SU-DHL-6 (cell line): ENCODE measurements around the gene ATP7B.

Source experiments
- H2AFZ ChIP-seq: fragments of 200-600 bp; sonication (generic); 2 replicates; pipeline ENCODE4 v1.6.1; 2014; ENCODE audit warnings: low read depth, mild to moderate bottlenecking, moderate library complexity, mixed read lengths, antibody characterized with exemption, low read length; ENCODE audit not compliant: severe bottlenecking
- H3F3A ChIP-seq: fragments of 200-600 bp; shearing (Covaris generic); 2 replicates; pipeline ENCODE4 v1.6.0; 2016; ENCODE audit warnings: antibody characterized with exemption, mild to moderate bottlenecking; ENCODE audit not compliant: insufficient read depth
- H3K27ac ChIP-seq: fragments of 200-600 bp; sonication (generic); 2 replicates; pipeline ENCODE4 v1.5.1; 2016; ENCODE audit warnings: low read depth, mild to moderate bottlenecking, low read length, moderate library complexity, mixed read lengths
- H3K27me3 ChIP-seq: fragments of 200-600 bp; sonication (generic), shearing (Covaris generic); 2 replicates; pipeline ENCODE4 v1.6.0; 2014; ENCODE audit warnings: mild to moderate bottlenecking, low read length
- H3K36me3 ChIP-seq: fragments of 200-600 bp; sonication (generic); 2 replicates; pipeline ENCODE4 v1.6.1; 2014; ENCODE audit warnings: mild to moderate bottlenecking, low read length, mixed read lengths
- H3K4me2 ChIP-seq: fragments of 300-600, 200-600 bp; shearing (Covaris generic), sonication (generic); 2 replicates; pipeline ENCODE4 v1.6.0; 2014; ENCODE audit warnings: low read length, low read depth, mild to moderate bottlenecking; ENCODE audit not compliant: poor library complexity, severe bottlenecking
- H3K4me3 ChIP-seq: fragments of 200-600 bp; sonication (generic); 2 replicates; pipeline ENCODE4 v1.5.1; 2014; ENCODE audit warnings: antibody characterized with exemption, low read length, mild to moderate bottlenecking, mixed read lengths; ENCODE audit not compliant: insufficient read depth, poor library complexity, severe bottlenecking
- H3K79me2 ChIP-seq: fragments of 200-600 bp; sonication (generic); 2 replicates; pipeline ENCODE4 v1.6.1; 2014; ENCODE audit warnings: mild to moderate bottlenecking, low read length, moderate library complexity; ENCODE audit not compliant: insufficient read depth
- H3K9ac ChIP-seq: fragments of 200-600 bp; sonication (generic); 2 replicates; pipeline ENCODE4 v1.7.0; 2014; ENCODE audit warnings: mild to moderate bottlenecking, low read length
- H3K9me2 ChIP-seq: fragments of 200-600 bp; sonication (generic); replicated peaks from 2 replicates; pipeline ENCODE4 v1.6.1; 2014; ENCODE audit warnings: low read length; ENCODE audit not compliant: insufficient read depth
- H3K9me3 ChIP-seq: fragments of 200-600 bp; sonication (generic); 2 replicates; pipeline ENCODE4 v1.6.1; 2014; ENCODE audit warnings: low read length, mixed read lengths; ENCODE audit not compliant: insufficient read depth
- H4K20me1 ChIP-seq: fragments of 200-600 bp; sonication (generic); 2 replicates; pipeline ENCODE4 v1.6.1; 2014; ENCODE audit warnings: low read depth, mild to moderate bottlenecking, antibody characterized with exemption, low read length, moderate library complexity, mixed read lengths
- EZH2phosphoT487 ChIP-seq: fragments of 200-600 bp; sonication (generic), shearing (Covaris generic); conservative IDR thresholded peaks from 2 replicates; pipeline ENCODE4 v1.6.1; 2018; ENCODE audit warnings: mild to moderate bottlenecking, antibody characterized with exemption, low read length, moderate library complexity, mixed read lengths
- TF ChIP-seq, protein P1 (sequence below): fragments of 200-600 bp; sonication (generic); IDR thresholded peaks from one replicate; pipeline ENCODE4 v1.5.1; 2017; ENCODE audit warnings: antibody characterized with exemption, mild to moderate bottlenecking, low read length, moderate library complexity; ENCODE audit not compliant: insufficient read depth, poor library complexity, severe bottlenecking

Gene ATP7B

DNA sequence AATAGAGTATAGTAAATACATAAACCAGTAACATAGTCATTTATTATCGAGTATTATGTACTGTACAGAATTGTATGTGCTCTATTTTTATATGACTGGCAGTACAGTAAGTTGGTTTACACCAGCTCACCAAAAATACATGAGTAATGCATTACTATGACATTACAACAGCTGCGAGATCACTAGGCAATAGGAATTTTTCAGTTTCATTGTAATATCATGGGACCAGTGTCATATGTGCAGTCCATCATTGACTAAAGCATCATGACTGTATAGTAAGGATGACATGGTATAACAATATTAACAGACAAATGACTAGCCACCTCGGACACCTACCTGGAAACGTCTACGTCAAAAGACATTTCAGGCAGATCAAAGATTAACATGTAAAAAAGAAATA is 33.6 kb downstream of the ATP7B start:
- Histone ChIP-seq H3K9me3 (no peaks in the 10 kb centered on the region), H3K9me2 (no peaks in the 10 kb centered on the region), H3K36me3 (no peaks in the 10 kb centered on the region), H4K20me1 (no peaks in the 10 kb centered on the region), H3K9ac (no peak overlapping the region), H3F3A (no peaks in the 10 kb centered on the region), H3K27me3 (no peaks in the 10 kb centered on the region), H3K79me2 (no peaks in the 10 kb centered on the region), H3K27ac (no peak overlapping the region), H2AFZ (no peak overlapping the region), H3K4me3 (no peak overlapping the region), H3K4me2 (no peak overlapping the region)
- TF ChIP-seq, protein P1, sequence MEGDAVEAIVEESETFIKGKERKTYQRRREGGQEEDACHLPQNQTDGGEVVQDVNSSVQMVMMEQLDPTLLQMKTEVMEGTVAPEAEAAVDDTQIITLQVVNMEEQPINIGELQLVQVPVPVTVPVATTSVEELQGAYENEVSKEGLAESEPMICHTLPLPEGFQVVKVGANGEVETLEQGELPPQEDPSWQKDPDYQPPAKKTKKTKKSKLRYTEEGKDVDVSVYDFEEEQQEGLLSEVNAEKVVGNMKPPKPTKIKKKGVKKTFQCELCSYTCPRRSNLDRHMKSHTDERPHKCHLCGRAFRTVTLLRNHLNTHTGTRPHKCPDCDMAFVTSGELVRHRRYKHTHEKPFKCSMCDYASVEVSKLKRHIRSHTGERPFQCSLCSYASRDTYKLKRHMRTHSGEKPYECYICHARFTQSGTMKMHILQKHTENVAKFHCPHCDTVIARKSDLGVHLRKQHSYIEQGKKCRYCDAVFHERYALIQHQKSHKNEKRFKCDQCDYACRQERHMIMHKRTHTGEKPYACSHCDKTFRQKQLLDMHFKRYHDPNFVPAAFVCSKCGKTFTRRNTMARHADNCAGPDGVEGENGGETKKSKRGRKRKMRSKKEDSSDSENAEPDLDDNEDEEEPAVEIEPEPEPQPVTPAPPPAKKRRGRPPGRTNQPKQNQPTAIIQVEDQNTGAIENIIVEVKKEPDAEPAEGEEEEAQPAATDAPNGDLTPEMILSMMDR: no peak
- no peak for TF ChIP-seq EZH2phosphoT487

DNA sequence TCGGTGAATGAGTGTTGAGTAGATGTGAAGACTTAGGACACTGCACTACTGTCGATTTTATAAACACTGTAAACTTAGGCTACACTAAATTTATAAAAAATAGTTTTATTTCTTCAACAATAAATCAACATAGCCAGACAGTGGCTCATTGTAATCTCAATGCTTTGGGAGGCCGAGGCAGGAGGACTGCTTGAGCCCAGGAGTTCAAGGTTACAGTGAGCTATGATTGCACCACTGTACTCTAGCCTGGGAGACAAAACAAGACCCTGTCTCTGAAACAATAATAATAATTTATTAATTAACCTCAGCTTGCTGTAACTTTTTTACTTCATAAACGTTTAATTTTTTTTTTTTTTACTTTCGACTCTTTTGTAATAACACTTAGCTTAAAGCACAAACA is 34.4 kb downstream of the ATP7B start:
- Histone ChIP-seq H3K9me3 (no peaks in the 10 kb centered on the region), H4K20me1 (no peaks in the 10 kb centered on the region), H3K9me2 (no peaks in the 10 kb centered on the region), H3K9ac (no peak overlapping the region), H3K27me3 (no peaks in the 10 kb centered on the region), H3K79me2 (no peaks in the 10 kb centered on the region), H3K27ac (no peak overlapping the region), H3F3A (no peaks in the 10 kb centered on the region), H3K4me2 (no peak overlapping the region), H3K36me3 (no peaks in the 10 kb centered on the region), H3K4me3 (no peak overlapping the region), H2AFZ (no peak overlapping the region)
- TF ChIP-seq, protein P1: no peak
- no peak for TF ChIP-seq EZH2phosphoT487

DNA sequence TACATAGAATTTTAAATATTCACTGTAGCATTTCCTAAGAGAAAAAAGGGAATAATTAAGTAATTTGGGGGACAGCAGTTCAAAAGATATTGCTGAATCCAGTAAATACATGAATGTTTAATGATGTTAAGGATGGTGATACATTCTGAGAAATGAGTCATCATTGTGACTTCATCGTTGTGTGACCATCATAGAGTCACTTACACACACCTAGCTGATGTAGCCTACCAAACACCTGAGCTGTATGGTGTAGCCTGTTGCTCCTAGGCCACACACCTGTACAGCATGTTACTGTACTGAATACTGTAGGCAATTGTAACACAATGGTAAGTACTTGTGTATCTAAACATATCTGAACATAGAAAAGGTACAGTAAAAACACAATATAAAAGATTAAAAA is 34.8 kb downstream of the ATP7B start:
- no peak overlapping the region for H3K27ac ChIP-seq
- no peaks in the 10 kb centered on the region for H3K36me3 ChIP-seq
- H3K4me2 ChIP-seq: no peak overlapping the region
- no peak overlapping the region for H3K4me3 ChIP-seq
- TF ChIP-seq EZH2phosphoT487: no peak
- TF ChIP-seq, protein P1: no peak
- no peaks in the 10 kb centered on the region for H3K9me3 ChIP-seq
- no peaks in the 10 kb centered on the region for H3K9me2 ChIP-seq
- no peak overlapping the region for H2AFZ ChIP-seq
- no peaks in the 10 kb centered on the region for H3F3A ChIP-seq
- no peaks in the 10 kb centered on the region for H3K79me2 ChIP-seq
- H4K20me1 ChIP-seq: no peaks in the 10 kb centered on the region
- H3K27me3 ChIP-seq: no peaks in the 10 kb centered on the region
- no peak overlapping the region for H3K9ac ChIP-seq

DNA sequence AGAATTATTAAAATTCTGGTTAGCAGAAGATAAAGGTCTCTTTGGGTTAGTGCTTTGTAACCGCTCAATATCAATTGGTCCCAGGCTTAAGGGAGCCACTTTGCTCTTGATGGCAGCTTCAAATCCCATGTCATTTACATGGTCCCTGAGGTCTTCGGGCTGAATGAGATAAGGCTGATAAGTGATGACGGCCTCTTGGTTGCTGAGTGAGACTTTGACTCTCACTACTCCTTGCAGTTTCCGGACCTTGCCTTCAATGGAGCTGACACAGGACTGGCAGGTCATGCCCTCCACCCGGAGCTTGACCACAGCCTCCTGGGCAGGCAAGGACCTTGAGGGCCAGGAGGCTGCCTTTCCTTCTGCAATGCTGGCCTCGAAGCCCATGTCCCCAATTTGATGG is 36.8 kb downstream of the ATP7B start:
- no peaks in the 10 kb centered on the region for H3K27me3 ChIP-seq
- H3F3A ChIP-seq: no peaks in the 10 kb centered on the region
- H3K9me2 ChIP-seq: no peaks in the 10 kb centered on the region
- H3K79me2 ChIP-seq: no peaks in the 10 kb centered on the region
- H3K4me3 ChIP-seq: no peak overlapping the region
- no peak overlapping the region for H3K27ac ChIP-seq
- H2AFZ ChIP-seq: no peak overlapping the region
- H3K4me2 ChIP-seq: no peak overlapping the region
- no peaks in the 10 kb centered on the region for H4K20me1 ChIP-seq
- H3K9ac ChIP-seq: no peak overlapping the region
- no peak for TF ChIP-seq EZH2phosphoT487
- TF ChIP-seq, protein P1: no peak
- H3K9me3 ChIP-seq: no peaks in the 10 kb centered on the region
- no peaks in the 10 kb centered on the region for H3K36me3 ChIP-seq
